ENCODE data around the gene SYT12.

The SYT12 gene

GRCh38 chr11:67058506-67058905, 35.6 kb downstream of the SYT12 start:
- DNase-seq, result no peak

- no peak for DNase-seq
Observed at GRCh38 chr11:67059671-67060070, 36.7 kb downstream of the SYT12 start.

DNA sequence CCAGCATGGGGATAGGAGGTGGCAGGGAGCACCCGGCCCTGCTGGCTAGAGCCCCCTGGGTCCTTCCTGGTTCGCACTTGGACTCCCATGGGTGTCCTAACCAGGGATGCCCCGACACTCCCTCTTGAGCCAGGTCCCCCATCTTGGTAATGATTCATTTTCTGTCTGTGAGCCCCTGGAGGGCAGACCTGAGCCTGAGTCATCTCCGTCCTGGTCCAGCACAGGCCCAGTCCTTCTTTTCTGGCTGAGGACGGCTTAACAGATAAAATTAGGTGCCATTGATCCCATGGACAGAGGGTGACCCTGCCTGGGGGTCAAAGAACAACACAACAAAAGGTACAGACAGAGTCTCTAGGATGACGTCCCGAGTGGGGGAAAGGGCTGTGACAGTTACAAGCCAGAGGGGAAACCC, 37.2 kb downstream of the SYT12 start:
- no peak for DNase-seq

DNA sequence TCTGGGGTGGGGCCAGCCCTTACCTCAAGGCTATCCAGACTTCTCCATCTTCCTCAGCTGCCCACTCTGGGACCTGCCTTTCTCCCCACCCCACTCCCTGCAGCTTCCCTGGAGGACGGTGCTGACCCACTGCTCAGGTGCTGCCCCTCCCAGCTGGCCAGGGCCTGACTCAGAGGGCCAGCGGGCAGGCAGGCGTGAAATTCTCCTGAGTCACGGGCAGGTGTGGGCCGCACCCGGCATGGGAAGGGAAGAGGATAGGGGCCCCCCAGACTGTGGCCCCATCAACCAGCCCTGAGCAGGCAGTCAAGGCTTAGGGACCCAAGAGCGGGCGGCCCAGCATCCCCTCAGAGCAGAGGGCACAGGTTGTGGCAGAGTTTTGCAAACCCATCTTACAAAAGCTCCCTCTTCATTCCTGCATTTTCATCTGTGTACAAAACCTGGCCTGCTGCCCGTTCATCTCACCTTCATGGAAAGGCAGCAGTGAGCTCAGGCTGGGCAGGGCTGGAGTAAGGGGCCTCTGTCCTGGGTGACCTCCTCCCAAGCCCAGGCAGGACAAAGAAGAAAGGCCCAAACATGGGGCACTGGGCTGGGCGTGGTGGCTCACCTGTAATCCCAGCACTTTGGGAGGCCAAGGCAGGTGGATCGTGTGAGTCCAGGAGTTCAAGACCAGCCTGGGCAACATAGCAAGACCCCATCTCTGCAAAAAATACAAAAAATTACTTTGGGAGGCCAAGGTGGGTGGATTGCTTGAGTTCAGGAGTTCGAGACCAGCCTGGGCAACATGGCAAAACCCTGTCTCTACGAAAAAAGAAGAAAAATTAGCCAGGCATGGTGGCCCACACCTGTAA, 39.8 kb downstream of the SYT12 start:
- no peak for DNase-seq

- DNase-seq, result no peak
Observed at GRCh38 chr11:67066333-67066709, 43.4 kb downstream of the SYT12 start.

DNA sequence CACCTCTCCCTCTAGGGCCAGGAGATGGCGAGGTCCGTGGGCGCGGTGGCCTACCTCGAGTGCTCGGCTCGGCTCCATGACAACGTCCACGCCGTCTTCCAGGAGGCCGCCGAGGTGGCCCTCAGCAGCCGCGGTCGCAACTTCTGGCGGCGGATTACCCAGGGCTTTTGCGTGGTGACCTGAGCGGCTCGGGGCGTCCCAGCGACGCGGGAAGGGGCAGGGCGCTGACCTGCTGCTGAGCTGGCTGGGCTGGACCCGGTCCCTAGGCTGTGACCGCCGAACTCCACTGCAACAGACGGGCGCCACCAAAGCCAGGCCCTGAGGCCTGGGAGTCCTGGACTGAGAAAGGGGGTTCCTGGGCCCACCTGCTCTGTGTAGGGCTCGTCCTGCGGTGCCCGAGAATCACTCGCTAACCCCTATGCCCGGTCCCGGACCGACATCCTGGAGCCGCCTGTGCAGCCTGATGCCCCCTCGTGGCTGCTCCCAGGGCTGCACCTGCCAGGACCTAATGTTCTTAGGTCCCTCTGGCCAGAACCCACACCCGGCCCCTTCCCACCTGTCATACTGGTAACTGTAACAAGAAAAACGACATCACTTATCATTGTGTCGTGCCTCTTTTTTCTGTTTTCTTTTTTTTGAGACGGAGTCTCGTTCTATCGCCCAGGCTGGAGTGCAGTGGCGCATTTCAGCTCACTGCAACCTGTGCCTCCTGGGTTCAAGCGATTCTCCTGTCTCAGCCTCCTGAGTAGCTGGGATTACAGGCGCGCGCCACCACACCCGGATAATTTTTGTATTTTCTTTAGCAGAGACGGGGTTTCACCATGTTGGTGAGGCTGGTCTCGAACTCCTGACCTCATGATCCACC, 48.7 kb downstream of the SYT12 start:
- DNase-seq, result peak; percentile 61

- DNase-seq, result no peak
Observed at GRCh38 chr11:67072295-67072694, 49.4 kb downstream of the SYT12 start.

DNA sequence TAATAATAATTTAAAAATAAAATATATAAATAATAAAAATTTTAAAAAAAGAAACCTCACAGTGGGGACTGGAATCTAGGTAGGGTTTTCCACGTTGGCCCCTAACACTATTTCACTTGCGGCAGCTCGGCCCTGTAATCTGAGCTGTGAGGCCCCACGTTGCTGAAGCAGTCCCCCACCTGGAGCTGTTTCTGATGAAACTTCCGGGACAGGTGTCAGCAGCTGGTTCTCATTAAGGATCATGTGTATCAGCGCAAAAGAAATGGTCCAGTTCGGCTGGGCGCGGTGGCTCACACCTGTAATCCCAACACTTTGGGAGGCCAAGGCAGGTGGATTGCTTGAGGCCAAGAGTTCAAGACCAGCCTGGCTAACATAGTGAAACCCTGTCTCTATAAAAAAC, 51.0 kb downstream of the SYT12 start:
- no peak for DNase-seq

- DNase-seq, result no peak
Observed at GRCh38 chr11:67076202-67076601, 53.3 kb downstream of the SYT12 start.

GRCh38 chr11:67079065-67079705, 56.3 kb downstream of the SYT12 start:
- DNase-seq, result no peak

GRCh38 chr11:67082071-67082791, 59.3 kb downstream of the SYT12 start:
- no peak for DNase-seq

- no peak for DNase-seq
Observed at GRCh38 chr11:67083786-67084366, 60.9 kb downstream of the SYT12 start.

DNA sequence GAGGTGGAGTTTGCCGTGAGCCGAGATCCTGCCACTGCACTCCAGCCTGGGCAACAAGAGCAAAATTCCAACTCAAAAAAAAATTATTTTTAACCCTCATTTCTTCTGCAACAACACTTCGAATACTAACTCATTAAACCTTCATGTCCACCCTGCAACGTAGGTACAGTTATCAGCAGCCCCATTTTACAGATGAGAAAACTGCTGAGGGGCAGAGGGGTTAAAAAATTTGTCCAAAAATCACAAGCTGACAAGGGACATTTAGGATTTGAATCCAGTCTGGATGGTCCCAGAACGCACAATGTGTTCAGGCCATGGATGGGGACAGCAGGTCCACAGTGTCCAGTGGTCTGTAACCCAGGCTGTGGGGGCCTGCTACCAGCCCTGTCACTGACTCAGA, 62.7 kb downstream of the SYT12 start:
- DNase-seq, result no peak

- no peak for DNase-seq
Observed at GRCh38 chr11:67090717-67091116, 67.8 kb downstream of the SYT12 start.

DNA sequence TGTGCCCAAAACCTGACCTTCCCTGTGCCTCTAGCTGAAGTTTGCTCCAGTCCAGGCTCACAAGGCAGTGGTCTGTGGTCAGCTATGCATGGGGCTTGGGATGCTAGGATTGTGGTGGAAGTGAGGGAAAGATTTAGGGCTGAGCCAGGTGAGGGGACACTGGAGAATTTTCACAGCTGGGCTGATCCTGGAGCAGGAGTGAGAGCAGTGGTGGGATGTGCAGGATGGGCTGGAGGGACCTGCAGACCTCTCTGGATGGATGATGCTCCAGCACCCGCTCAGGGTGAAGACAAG, 72.2 kb downstream of the SYT12 start:
- DNase-seq, result no peak

GRCh38 chr11:67098799-67099429, 76.0 kb downstream of the SYT12 start:
- DNase-seq, result no peak

DNA sequence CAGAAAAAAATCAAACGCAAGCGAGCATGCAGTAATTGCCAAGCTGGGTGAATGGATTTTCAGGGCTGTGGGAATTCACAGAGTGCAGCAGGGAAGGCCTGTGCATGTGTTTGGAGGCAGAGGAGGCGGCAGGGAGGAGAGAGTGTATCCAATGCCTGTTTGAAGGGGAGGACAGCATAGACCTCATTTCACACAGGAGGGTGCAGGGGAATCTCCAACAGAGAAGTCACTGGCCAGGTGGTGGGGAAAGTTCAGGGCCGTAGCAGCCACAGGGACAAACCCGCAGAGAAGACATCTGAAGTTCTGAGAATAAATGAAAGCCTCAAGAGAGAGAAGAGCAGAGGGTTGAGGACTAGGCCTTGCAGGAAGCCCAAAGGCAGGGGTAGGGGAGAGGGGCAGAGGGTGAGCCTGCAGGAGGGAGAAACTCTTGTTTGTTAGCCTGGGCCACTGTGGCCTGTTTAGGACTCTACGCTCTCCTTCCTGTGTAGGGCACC, 76.9 kb downstream of the SYT12 start:
- no peak for DNase-seq

Data from CD4-positive, alpha-beta T cell treated with Interleukin-15 for 1 hour (primary cell).